Effector CD4-positive, alpha-beta T cell (primary cell): Measurements from ENCODE around the gene TCEANC2.
"Not testable (repeated sequence)": the region's sequence is repeated elsewhere in the genome, so short reads cannot be mapped to it uniquely, and the experiment has no call there.

Experiments
- DNase-seq: peaks from one replicate; pipeline ENCODE4 v3.0.0-alpha.2; 2020
- total RNA-seq: gene quantifications from one replicate; lab custom pipeline; 2026; lab: John Stamatoyannopoulos, UW

TCEANC2 gene
- 21.6 reads per million, percentile 48 among the genes with 10 or more reads in this experiment for total RNA-seq

DNA sequence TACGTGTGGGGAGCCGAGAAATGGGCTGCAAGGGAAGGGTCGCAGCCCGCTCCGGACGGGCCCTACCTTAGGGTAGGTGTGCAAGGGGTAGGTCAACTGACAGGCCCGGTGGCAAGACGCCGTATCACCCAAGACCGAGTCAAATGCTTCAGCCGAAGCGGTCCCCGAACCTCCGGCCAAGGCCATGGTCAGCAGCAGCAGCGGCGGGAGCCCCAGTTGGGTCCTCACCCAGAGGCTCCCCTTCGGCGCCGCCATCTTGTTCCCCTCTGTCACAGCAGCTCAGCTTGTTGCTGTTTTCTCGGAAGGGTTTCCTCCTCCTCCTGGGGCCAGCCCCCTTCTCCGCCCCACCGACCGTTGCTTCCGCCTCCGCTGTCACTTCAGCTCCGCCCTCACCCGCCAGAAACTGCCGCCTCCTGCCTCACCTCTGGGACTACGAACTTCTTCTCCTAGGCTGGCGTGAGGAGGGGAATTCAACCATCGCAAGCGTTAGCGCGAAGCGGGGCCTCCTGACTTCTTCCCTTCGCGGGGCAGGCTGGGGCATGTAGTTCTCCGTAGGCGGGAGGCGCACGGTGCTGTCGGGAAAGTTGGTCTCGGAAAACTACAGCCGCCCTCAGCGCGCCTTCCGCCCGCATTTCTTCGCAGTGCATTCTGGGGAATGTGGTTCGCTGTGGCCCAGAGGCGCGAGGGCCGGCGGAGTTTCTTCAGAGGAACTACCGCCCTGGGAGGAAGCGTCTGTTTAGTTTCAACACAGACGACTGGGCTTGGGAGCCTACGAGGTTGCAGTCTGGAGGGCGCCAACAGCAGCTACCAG is at the start of gene TCEANC2, which contains the start of gene TMEM59:
Gene TCEANC2 (plus strand): TSS at position 675 of the 811 bp plus-strand sequence. CDS start 815 bp downstream, outside the sequence.
Gene TMEM59 (minus strand): TSS at position 271 of the 811 bp plus-strand sequence. CDS start 16 bp downstream, at position 255.
- DNase-seq, result peak; percentile 97

DNA sequence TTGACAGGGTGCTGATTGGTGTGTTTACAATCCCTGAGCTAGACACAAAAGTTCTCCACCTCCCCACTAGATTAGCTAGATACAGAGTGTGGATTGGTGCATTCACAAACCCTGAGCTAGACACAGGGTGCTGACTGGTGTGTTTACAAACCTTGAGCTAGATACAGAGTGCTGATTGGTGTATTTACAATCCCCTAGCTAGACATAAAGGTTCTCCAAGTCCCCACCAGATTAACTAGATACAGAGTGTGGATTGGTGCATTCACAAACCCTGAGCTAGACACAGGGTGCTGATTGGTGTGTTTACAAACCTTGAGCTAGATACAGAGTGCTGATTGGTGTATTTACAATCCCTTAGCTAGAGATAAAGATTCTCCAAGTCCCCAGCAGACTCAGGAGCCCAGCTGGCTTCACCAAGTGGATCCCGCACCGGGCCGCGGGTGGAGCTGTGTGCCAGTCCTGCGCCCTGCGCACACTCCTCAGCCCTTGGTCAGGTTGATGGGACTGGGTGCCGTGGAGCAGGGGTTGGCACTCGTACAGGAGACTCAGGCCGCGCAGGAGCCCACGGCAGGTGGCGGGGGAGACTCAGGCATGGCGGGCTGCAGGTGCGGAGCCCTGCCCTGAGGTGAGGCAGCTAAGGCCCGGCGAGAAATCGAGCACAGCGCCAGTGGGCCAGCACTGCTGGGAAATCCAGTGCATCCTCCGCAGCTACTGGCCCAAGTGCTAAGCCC is 49.5 kb upstream of the TCEANC2 start:
- DNase-seq, result not testable (repeated sequence)

DNA sequence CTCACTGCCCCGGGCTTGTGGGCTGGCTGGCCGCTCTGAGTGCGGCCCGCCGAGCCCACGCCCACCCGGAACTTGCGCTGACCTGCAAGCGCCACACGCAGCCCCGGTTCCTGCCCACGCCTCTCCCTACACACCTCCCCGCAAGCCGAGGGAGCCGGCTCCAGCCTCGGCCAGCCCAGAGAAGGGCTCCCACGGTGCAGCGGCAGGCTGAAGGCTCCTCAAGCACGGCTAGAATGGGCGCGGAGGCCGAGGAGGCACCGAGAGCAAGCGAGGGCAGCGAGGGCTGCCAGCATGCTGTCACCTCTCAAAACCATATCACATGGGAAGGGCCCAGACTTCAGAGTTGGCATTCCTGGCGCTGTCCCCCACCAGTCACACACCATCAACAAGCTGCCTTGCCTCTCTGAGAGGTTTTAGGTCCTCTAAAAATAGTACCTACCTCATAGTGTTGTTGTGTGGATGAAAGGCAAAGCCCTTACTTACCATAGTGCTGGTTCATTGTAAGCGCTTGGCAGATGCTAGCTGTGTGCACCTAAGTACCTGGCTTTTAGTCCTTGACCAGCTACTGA is 48.8 kb upstream of the TCEANC2 start:
- DNase-seq, result no peak

DNA sequence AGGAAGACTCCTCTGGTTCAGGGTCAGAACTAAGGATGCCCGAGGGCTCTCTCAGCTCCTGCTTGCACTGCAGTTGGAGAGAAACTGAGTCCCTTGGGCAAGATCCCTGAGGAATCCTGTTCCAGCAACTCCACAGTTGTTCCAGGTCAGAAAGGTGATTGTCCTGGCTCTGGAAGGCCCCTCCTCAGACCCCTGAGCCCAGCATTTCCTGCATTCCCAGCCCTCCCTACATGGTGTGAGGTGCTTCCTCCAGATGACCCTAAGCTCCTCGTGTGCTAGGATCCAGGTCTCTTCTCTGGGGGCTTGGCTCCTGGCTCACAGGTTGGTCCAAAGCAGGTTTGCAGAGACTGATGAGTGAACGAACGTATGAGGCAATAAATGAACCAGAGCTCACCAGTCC is 46.9 kb upstream of the TCEANC2 start:
- no peak for DNase-seq

DNA sequence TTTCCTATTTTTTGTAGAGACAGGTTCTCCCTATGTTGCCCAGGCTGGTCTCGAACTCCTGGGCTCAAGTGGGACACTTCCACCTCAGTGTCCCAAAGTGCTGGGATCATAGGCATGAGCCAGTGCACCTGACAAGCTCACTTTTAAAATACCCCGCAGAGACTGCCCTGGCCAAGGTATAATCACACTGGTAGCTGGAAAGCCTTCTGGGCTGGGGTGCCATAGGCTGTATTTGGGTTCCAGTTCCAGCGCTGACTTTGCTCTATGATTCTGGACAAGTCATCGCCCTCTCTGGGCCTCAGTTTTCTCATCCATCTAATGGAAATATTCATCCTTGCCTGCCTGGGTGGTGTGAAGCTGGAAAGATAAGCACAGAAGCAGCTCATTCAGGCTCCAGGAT is 45.8 kb upstream of the TCEANC2 start:
- no peak for DNase-seq

DNA sequence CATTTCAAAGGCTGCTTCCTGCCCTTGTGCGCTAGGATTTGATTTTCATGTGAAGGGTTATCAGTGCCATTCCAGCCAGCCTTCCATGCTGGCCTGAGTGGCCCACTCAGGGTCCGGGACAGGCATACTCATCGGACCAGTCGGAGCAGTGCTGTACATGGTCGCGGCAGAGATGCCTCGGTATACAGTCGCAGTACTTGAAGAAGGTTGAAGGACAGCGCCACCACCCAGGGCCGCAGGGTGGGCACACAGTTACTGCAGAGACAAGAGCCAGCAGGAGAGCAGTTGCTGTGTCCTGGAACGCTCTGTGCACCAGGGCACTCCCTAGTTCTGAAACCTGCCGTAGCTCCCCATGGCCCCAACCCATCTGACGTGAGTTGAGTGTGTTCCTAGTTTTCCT is 44.5 kb upstream of the TCEANC2 start:
- no peak for DNase-seq

DNA sequence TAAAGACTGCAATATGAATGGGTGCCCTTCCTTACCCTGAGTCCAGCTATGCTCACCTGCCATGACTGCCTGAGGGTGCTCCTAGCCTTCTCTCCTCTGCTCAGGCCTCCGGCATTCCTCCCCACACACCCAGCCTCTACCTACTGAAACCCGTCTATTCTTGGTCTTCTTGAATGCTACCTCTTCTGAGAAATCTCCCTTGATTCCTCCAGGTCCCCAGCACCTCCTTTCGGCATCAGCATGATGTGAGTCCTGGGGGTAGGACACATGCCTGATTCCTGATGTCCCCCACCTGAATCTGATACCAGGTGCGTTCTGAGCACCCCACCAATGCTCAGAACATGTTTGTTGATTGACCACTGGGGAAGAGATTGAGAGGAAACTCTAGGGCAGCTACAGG is 44.0 kb upstream of the TCEANC2 start:
- DNase-seq, result no peak

DNA sequence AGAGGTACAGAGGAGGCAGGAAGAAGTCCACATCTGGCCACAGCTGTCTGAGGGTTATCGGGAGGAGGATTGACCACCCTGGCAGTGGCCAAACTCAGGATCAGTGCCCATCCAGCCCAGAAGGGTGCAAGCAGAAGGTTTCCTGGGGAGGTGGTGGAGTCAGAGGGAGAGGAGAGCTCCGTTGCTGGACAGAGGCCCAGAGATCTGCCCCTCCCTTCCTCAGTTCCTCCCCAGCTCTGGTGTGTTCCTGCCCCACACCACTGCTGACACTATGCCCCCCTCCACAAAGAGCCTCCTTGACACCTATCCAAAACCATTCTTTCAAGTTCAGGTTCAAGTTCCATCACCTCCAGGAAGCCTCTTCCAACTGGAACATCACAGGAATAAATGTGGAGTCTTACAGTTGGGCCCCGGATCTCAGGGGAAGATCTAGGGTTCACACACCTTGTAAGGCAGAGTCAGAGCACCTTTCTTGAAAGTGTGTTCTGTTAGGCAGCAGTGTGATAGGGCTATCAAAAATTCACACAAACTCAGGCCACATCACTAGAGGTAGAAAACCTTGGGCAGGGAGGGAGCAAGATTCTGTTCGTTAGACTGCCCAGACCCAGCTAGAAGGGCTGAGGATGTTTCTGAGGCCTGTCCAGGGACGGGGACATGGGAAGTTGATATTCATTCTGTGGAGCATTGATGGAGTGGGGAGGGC is 42.8 kb upstream of the TCEANC2 start:
- DNase-seq, result no peak

DNA sequence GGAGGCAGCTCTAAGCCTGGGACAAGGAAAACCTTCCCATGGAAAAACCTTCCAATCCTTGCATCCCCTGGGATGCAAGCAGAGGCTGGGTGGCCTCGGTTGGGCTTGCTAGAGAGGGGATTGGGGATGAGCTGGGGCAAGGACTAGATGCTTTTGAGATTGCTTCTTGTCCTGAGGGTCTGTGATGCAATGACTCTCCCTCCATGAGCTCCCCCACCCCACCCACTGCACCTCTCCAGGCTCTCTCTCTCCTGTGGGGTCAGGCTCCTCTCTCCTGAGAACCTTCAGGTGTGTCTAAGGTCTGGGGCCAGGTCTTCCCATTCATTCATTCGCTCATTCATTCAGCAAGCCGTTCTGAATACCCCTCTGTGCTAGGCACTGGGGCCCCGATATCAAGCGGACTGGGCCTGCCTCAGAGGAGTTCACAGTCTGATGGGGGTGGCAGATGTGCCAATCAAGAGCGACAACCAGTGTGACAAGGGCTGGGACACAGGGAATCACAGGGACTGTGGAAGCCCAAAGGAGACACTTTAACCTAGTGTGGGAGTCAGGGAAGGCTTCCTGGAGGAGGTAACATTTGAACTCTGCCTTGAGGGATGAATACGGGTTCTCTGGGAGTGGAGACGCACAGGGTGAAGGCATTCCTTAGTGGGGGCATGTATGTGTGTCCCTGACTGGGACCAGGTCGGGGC is 41.9 kb upstream of the TCEANC2 start:
- DNase-seq, result no peak

DNA sequence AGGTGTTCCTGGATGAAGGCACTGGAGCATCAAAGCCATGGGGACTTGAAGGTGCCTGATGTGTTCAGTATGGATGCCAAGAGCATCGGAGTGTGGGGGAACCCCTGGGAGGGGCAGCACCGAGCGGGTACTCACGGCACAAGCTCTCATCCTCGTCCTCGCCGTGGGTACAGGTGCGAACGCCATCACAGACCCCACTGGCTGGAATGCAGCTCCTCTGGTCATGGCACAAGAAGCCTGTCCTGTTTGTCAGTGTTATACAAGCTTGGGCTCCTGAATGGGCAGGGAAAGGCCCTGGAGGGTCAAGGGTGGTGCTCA is 41.4 kb upstream of the TCEANC2 start:
- DNase-seq, result no peak

DNA sequence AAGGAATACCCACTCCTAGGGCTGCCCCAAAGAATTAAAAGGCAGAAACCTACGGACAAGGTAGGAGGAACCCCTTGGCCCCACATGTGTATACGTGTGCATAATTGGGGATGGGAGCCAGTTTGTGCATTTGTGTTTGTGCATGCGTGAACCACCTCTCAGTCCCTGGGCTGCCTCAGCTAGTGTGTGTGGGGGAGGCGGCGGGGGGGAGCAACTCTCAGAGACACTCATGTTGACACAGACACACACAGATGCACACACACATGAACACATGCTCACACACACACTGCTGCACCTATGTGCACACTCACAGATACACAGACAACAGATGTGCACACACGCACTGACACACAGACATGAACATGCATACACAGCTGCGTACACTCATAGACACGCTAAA is 40.5 kb upstream of the TCEANC2 start:
- no peak for DNase-seq

DNA sequence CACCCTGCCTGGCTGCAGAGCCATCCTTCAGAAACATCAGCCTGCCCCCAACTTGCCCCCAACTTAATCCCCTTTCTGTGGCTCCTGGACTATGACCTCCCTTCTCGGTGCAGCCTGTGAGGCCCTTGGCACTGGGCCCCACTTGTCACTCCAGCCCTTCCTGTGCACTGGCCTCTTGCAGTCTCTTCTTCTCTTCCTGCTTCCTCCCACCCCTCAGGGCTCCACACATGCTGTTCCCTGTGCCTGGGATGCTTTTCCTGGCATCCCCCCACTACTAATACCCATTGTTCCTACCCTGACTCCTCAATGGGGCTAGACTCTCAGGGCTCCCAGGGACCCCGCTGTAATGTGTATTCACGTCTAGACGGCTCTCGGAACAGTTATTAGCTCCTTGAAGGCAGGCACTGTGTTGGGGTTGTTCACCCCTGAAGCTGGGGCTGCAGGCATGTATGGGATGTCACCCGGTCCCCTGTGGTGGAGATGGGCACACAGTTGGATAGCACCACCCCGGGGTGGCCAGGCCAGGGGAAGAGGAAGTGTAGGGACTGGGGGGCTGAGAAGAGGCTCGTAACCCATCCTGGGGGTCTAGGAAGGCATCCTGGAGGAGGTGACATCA is 39.9 kb upstream of the TCEANC2 start:
- DNase-seq, result no peak

DNA sequence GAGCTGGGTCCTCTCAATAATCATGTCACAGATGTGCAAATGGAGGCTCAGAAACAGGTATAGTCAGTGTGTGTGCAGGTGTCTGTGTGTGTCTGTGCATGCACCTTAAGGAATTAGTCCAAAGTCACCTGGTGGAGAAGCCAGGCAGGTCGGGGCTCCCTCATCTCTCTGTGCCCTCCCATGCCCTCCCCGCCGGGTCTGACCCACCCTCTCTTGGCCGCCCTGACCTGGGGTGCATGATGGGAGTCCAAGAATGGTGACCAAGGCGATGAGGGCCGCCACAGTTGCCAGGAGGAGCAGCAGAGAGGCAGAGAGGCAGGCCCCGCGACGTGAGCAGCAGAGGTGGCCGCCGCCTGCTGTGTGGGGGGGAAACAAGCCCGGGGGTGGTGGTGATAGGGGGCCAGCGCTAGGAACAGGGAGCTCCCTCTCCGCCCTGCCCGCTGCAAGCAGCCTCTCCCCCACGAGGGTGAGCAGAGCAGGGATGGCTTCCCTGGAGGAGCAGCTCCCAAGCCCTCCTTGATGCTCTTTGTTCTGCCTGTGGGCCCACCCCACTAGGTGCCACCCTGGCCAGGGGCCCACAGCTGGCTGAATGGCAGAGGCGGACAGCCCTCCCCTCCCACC is 39.3 kb upstream of the TCEANC2 start:
- DNase-seq, result no peak

DNA sequence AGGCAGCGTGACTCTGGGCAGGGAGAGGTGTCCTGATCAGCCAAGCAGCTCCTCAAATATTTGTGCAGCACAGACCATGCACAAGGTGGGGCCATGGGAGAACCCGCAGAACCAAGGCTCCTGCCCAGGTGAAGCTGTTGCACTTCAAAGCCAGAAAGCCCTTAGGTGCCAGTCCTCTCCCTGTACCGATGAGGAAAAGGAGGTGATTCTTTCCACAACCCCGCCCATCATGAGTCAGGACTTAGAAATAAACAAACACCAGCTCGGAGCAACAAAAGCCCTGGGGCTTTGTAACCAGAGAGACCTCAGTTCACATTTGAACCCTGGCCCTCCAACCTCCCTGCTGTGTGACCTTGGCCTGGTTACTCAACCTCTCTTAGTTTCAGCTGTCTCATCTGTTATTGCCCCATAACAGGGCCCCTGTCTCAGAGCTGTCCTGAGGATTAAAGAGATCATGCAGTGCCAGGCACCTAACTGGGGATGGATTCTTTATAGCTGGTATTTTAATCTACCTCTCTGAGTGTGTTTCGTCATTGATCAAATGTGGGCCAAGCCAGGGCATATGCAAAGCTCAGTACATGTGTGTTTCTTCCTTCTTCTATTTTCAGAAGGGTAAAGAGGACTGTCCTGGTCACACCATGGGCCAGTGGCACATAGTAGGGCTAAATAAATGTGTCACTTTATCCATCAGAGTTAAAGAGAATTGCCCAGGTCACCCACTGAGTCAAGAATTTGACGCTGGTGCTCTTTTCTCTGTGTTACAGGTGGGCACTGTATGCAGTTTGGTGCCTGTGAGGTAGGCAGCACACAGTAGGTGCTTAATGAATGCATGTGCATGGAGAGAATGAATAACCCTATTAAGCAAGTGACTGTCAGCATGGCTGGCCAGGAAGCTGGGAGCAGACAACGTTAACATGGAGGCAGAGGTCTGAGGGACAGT is 36.8 kb upstream of the TCEANC2 start:
- no peak for DNase-seq

DNA sequence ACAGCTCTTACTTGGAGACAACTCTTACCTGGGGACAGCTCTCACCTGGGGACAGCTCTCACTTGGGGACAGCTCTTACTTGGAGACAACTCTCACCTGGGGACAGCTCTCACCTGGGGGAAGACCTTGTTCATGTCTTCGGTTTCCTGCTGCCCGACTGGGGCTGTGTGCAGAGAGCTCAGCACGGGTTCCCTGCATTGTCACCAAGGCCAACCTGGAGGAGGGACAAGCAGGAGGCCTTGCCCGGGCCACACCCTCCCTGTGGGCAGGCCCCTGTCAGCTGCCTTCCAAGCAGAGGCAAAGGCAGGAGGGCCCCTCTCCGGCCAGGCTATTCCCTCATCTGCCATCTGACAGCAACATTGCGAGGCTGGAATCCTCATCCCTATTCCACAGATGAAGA is 35.4 kb upstream of the TCEANC2 start, which contains the start of gene LDLRAD1:
Gene LDLRAD1 (minus strand): TSS at position 208 of the 400 bp plus-strand sequence. CDS start 74 bp downstream, at position 134.
- DNase-seq, result no peak

DNA sequence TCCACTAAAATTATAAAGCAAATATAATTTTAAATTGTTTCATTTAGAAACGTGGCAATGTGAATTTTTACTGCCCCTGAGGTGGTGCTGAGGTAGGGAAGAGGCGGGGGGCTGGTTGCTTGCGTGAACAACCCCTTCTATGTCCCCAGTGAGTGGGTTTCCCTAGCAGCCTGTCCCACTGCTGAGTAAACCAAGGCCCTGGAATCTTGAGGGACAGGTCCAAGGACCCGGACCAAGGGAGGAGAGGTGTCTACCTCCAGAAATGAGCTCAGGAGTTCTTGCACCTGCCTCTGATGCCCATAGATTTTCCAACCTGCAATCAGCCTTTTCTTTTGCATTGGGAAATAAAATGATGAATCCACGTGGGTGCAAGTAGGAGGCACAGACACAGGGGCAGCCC is 34.8 kb upstream of the TCEANC2 start:
- no peak for DNase-seq

DNA sequence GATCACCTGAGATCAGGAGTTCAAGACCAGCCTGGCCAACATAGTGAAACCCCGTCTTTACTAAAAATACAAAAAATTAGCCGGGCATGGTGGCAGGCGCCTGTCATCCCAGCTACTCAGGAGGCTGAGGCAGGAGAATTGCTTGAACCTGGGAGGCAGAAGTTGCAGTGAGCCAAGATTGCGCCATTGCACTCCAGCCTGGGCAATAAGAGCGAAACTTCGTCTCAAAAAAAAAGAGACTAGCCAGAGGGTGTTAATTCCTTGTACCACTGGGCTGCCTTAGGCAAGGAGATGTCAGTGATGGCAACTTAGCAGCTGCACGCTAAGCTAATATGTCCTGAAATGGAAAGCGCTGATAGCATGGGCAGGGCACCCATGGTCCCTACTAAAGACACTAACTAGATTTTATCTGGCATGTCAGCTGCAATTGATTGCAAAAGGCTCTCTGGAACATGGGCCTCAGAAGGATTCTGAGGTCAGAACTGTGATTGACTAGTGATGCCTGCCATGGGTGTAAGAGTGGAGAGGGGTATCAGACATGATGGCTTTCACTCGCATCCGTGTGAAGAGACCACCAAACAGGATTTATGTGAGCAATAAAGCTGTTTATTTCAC is 33.7 kb upstream of the TCEANC2 start:
- not testable (repeated sequence) for DNase-seq

DNA sequence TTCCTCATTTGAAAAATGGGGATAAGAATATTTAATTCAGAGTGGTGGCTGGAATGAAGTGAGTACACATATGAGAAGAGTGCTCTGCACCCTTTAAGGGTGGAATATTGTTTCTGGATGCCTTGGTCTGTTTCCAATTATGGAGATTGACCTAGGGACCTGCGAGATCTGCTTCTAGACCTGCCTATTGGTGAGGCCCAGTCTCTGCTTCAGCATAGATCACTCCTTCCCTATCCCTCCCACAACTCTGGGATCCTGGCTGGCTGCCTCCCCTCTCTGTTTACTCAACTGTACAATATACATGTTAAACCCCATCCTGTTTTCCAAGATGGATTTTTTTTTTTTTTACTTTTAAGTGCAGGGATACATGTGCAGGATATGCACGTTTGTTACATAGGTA is 29.1 kb upstream of the TCEANC2 start:
- DNase-seq, result no peak

DNA sequence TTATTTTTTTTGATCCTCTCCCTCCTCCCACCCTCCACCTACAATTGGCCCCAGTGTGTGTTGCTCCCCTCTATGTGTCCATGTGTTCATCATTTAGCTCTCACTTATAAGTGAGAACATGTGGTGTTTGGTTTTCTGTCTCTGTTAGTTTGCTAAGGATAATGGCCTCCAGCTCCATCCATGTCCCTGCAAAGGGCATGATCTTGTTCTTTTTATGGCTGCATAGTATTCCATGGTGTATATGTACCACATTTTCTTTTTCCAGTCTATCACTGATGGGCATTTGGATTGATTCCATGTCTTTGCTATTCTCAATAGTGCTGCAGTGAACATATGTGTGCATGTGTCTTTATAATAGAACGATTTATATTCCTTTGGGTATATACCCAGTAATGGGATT is 28.6 kb upstream of the TCEANC2 start:
- not testable (repeated sequence) for DNase-seq

DNA sequence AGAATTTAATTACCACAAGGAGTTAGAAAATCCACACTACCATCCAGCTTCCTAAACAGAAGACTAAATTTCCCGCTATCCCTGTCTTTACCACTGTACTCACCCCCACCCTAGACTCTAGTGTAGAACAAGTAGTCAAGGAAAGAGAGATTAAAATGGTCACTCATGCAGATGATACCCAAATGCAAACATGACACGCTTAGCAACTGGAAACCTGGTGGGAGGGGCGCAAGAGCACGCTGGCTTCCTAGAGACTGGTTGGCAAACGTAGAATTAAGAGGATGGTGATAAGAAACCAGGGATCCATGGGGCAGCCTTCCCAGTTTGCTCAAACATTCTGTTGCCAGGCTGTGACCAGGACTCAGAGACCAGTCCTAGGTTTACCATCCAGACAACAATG is 25.6 kb upstream of the TCEANC2 start:
- DNase-seq, result no peak
